Renal cortex interstitium (tissue), 11 donors: ENCODE measurements around the gene PTPN1. TPM values are rescaled to one million over a fixed set of nuclear protein-coding genes. Genes with fewer than 3 reads are reported as not detected.
A peak's percentile ranks its signal among the peaks of the same experiment; 100 is the strongest.

Experiments used
- DNase-seq, 11 donors: peaks; one replicate each; pipeline ENCODE4 v3.0.0-alpha.2; 2013; ENCODE audit warnings: low read depth in 9 of 11, low spot score in 4 of 11; ENCODE audit errors: extremely low read depth in 1 of 11
- polyA plus RNA-seq, 3 donors: library from polyadenylated mRNA; unstranded; fragments of 120-200 nt; gene quantifications; one replicate each; pipeline ENCODE4 v1.2.1, GENCODE V29; 2013; ENCODE audit not compliant: insufficient read length in 3 of 3

Gene PTPN1
- polyA plus RNA-seq, 3 donors, result 32.8 to 33.4 (median 32.8) TPM

DNA sequence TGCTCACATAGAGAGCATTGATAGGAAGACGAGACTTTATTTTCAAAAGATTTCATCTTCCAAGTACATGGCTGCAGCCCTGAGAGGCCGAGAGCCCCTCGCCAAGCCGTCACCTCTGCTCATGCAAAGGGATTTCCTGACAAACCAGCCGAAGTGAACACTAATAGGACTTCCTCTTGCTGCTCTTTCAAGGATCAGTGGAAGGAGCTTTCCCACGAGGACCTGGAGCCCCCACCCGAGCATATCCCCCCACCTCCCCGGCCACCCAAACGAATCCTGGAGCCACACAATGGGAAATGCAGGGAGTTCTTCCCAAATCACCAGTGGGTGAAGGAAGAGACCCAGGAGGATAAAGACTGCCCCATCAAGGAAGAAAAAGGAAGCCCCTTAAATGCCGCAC is 69.3 kb downstream of the PTPN1 start:
- no peak for DNase-seq

DNA sequence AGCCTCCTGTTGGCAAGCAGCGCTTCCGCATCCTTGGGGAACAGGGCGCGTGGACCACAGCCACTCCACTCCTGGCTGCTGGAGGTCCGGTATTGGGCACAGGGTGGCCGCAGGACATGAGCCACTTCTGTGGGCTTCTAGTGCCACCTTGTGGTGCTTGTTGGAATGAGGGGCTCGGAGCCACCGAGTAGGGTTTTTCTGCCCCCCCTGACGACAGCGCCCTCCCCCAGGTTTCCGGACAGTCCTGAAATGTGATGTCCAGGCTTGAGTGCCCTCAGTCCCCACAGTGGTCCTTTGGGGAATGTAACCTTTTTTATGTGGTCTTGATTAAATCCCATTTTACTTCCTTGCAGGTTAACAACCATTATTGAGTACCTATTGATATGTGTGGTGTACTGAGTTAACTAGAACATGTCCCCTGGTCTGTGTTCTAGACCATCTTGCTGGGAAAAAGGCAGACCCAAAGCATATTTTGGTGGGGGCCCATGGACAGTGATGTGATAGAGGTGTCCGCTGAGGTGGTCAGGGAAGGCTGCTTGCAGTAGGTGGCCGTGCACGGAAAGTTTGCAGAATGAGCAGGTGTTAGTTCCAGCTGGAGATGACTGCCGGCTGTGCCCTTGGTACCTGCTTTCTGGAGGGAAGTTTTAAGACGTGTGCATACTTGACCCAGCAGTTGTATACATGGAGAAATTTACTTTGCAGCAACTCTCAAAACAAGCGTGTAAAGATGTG is 70.0 kb downstream of the PTPN1 start:
- DNase-seq, result peak in 2 of 11 donors; percentile 36 to 43

DNA sequence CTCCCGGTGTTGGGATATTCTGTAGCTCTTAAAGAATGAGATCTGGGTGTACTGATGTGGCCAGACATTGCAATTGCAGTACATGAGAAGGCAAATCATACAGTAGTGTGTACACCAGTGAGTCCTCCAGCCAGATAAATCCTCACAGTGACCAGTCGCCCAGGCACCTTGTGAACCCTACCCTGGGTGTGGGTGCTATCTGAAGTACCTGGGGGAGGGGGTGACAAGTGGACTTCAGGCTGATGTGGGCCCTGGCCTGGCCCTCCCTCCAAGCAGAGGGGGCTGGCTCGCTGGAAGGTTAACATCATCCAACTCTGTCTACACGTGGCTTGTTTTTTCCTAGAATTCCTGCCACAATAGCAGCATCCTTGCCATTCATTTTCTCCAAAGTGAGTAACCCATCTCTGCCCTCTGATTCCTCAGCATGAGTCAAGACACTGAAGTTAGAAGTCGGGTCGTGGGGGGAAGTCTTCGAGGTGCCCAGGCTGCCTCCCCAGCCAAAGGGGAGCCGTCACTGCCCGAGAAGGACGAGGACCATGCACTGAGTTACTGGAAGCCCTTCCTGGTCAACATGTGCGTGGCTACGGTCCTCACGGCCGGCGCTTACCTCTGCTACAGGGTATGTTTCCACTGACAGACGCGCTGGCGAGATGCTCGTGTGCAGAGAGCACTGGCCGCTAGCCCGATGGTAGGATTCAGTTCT is 70.8 kb downstream of the PTPN1 start:
- no peak for DNase-seq

DNA sequence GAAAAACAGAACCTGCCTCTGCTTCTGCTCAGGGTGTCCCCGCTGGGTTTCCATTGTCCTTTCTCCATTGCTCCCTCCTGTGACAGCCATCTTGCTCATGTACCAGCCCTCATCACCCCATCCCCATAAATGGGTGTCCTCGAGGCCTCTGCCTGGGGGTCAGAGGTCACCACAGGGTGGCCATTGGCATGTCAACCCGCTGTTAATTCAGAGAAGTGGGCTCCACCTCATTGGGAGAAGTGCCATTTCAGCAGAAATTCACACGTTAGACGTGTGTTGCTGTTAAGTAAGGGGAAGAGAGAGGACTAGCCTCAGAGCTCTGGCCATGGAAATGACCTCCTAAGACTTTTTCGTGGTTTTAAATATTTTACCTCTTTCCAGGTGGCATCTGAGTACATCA is 71.9 kb downstream of the PTPN1 start:
- DNase-seq, result no peak

DNA sequence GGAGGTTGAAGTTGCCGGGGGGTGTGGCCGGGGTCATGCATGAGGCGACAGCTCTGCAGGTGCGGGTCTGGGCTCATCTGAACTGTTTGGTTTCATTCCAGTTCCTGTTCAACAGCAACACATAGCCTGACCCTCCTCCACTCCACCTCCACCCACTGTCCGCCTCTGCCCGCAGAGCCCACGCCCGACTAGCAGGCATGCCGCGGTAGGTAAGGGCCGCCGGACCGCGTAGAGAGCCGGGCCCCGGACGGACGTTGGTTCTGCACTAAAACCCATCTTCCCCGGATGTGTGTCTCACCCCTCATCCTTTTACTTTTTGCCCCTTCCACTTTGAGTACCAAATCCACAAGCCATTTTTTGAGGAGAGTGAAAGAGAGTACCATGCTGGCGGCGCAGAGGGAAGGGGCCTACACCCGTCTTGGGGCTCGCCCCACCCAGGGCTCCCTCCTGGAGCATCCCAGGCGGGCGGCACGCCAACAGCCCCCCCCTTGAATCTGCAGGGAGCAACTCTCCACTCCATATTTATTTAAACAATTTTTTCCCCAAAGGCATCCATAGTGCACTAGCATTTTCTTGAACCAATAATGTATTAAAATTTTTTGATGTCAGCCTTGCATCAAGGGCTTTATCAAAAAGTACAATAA is 72.5 kb downstream of the PTPN1 start:
- no peak for DNase-seq

DNA sequence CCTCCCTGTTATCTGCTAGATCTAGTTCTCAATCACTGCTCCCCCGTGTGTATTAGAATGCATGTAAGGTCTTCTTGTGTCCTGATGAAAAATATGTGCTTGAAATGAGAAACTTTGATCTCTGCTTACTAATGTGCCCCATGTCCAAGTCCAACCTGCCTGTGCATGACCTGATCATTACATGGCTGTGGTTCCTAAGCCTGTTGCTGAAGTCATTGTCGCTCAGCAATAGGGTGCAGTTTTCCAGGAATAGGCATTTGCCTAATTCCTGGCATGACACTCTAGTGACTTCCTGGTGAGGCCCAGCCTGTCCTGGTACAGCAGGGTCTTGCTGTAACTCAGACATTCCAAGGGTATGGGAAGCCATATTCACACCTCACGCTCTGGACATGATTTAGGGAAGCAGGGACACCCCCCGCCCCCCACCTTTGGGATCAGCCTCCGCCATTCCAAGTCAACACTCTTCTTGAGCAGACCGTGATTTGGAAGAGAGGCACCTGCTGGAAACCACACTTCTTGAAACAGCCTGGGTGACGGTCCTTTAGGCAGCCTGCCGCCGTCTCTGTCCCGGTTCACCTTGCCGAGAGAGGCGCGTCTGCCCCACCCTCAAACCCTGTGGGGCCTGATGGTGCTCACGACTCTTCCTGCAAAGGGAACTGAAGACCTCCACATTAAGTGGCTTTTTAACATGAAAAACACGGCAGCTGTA is 73.4 kb downstream of the PTPN1 start:
- no peak for DNase-seq

DNA sequence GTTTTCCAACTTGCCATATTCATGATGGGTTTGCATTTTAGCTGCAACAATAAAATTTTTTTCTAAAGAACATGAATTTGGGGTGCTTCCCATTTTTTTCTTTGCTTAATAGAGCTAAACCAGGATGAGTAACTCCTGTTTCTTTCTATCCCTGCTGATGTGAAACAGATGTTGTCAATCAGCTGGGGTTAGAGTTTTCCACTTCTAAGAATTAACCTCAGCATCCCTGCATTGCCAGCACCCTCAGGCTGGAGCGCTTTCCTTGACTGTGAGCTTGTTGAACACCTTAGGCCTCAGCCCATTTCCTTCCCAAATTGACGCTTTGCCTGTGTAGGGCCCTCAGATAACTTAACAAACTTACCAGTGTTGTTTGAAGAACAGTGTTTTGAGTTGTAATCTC is 74.5 kb downstream of the PTPN1 start:
- no peak for DNase-seq

DNA sequence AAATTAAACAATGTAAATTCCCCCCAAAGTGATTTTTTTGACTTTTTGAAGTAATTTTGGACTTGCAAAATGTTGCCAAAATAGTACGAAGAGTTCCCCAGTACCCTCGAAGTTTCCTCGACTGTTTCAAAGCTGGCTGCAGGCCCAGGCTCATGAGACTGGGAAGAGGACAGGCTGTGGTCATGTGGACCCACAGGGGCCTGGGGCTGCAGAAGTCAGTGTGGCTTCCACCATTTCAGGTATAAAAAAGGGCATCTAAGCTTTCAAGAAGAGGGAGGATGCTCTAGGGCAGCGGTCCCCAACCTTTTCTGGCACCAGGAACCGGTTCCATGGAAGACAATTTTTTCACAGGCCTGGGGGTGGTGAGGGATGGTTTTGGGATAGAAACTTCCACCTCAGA is 75.0 kb downstream of the PTPN1 start:
- DNase-seq, result no peak

DNA sequence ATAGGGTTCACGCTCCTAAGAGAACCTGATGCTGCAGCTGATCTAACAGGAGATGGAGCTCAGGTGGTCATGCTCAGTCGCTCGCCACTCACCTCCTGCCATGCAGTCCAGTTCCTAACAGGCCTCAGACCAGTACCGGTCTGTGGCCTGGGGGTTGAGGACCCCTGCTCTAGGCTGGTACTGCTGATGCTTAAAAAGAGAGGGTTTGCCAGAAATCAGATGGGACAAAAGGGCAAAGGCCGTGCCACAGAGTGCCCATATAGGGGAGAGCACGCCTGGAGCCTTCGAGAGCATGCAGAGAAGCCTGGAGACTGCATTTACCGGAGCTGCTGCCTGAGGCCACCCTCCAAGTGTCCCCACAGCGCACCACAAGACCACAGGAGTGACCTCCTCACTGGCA is 75.5 kb downstream of the PTPN1 start:
- DNase-seq, result no peak

DNA sequence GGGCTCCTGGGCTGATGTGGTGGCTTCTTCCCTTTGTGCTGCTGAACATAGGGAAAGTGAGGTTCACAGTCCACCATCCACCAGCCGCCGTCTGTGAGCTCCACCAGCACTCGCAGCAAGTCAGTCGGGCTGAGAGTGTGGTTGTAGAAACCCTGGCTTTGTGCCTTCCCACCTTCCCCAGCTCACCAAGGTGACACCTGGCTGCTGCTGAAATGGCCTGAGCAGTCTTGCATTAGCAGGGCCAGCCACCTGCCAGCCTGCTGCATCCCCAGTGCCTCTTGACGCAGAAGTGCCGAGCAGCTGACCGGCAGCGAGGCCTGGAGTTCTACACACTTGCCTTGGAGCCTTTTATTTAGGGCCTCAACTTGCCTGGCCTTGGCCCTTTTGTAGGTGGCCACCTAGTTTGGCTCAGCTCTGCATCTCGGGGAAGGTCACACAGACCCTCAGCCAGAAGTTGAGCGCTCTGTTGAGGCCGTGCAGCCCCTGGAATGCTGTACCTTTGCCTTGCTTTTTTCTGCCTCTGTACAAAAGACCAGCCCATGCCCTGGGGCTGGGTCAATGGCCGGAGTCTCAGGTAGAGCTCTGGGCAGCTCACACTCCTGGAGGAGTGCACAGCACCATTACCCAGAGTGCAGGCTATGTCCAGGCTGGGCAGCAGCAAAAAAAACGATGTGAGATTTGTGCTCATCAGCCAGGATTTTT is 76.5 kb downstream of the PTPN1 start:
- DNase-seq, result no peak

DNA sequence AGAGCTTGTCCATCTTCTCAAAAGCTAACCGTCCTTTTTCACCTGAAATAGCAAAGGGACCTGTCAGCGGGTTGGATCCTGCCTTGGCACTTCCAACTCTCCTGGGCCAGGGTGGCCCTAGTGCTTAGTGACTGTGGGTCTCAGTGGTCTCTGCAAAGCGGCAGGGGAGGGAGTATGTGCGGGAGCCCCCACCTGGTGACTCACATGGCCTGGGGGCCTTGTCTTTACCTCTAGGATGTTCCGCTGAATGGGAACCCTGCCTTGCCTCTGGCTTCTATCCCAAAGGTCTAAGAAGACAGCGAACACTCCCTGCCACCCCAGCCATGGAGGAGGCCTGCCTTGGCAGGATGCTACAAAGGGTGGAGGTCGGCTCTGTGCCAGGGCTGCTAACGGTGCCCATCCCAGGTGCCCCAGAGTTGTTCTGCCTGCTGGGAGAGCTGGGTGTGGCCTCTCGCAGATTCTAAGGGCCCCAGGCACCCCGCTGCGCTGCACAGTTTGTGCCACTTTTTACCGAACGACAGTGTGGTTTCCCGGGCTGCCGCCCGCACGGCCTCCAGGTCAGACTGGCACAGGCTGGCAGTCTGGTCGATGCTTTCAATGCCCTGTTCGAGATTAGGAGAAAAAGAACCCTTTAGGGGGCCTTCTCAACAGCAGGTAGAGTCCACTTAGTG is 77.2 kb downstream of the PTPN1 start:
- DNase-seq, result no peak

DNA sequence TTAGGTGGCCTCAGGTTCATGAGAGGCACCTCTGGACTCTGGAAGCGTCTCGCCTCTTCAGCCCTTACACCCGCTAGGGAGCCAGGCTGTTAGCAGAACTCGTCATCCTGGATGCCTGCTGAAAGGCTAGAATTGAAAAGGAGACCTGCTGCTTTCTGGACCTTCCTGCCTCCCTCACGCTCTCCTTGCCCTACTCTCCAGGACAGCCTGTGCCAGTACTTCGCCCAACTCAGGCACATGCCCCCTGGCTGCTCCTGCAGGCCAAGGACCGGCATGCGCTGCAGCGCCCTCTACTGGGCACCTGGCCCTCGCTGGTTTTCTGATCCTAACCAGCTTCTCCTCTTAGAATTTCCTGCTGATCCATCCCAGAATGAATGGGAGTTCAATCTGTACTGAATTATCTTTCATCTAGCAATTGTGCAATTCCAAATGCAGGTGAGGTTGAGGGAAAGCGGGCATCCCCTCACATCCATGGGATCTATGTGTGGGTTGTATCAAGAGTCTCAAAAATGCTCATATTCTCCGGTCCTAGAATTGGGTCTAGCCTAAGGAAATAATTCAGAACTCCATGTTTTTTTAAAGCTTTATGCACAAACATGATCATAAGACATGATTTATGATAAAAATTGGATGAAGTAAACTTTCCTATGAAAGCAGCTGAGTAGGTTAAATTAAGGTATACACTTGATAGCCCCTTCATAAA is 78.0 kb downstream of the PTPN1 start:
- no peak for DNase-seq

DNA sequence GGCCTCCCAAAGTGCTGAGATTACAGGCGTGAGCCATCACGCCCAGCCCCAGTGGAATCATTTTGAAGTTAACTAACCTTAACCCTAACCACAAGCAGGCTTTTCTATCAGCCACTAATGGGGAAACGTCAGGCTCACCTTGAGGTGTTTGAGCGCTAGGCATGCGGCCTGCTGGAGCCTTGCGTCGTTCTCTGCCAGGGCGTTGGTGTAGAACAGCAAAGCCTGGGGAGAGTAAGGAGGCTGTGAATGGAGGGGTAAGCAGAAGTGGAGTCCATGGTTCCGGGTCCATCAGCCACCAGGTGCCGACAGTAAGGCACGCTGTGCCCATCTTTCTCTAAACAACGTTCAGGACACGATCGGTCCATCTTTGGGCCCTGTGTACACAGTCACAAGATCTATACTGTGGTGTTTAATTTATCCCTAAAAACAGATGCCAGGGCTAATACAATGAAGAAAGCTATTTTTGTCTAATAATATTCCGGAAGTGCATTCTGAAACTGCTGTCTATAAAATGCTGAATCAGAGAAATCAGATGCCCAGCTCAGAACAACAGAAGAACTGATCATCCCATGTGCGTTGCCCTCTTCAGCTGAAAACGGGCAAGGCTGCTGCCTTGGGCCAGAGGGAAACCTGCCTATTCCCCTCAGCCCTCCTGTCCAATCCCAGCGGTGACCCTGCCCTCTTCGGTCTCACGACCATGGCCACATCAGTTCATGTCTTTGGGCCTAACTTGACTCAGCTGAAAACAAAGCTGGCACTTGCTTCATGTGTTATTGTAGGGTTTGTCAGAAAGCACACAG is 79.6 kb downstream of the PTPN1 start:
- no peak for DNase-seq

DNA sequence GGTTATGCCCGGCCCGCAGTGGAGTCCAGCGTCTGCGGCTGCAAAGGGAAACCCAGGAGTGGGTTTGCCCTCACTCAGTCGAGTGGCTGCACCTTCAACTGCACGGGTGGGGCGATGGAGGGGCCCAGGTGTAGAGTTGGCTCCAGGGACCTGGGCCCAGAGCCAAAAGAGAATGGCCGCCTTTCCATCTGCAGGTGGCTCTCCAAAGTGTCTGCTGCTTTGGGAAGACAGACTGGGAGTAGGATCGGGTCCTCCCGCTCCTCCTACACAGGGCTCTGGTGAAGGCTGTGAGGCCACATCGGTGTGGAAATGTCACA is 80.1 kb downstream of the PTPN1 start:
- DNase-seq, result no peak

DNA sequence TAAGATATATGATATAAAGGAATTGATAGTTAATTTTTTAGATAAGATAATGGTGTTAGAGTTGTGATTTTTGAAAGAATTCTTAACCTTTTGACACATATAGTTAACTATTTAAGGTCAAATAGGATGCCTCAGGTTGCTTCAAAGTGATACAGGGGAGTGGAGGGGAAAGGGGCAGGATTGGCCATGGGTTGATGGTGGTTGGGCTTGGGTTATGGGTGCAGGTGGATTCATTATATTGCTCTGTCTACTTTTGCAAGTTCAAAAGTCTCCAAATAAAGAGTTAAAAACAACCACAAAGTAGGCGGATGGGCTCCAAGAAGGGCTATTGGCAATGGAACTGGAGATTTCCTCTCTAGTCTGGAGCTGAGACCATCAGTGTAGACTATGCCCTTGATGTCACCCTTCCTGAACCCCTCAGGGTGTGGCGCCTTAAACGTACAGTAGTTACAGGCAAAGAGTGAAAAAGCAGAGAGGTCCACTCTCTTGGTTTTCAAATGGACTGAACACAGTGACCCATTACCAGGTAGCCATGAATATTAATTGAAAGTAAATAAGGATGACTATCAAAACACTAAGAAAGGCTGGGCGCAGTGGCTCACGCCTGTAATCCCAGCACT is 81.2 kb downstream of the PTPN1 start:
- no peak for DNase-seq

DNA sequence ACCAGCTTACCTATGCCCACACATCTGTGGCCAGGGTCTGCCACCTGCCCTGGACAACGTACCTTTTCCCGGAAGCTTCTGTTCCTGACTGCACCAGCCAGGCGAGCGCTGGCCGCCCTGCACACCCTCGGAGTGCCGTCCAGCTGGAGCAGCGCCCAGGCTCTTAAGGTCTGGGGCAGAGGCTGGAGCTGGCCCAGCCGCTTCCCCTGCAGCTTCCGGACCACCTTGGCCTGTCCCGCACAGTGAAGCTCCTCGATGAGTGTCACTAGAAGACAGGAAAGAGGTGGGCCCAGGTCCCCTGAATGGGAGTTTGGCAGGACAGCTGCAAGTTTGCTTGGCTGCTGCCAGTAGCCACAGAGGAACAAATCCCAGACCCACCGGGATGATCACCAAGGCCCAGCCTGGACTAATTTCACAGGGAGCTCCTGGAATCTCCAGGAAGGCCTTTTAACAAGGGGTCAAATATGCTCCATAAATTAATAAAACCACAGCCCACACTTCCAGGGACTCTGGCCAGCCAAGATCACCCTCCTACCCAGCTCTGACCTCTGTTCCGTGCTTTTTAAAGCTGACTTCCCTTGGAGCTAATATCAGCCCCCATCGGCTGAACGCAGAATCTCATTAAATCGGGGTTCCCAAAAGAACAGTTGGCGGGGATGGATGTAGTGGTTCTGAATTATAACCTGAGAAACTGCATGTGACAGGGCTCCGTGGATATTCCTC is 82.3 kb downstream of the PTPN1 start:
- no peak for DNase-seq

DNA sequence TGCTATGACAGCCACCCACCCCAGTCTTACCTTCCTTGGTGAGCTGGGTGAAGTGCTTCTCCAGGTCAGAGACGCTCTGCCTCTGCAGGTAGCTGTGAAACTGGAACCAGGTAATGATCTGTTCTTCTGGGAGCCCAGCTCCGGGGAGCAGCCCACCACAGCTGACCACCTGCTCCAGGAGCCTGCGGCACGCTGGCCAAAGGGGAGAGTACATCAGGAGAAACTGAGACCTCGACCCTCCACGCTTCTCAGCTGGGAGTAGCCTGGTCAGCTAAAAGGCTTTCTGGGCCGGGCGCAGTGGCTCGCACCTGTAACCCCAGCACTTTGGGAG is 82.8 kb downstream of the PTPN1 start:
- no peak for DNase-seq
